IMR-90 (cell line): ENCODE results near the gene OSER1. TPM values are rescaled to one million over a fixed set of nuclear protein-coding genes. Genes with fewer than 3 reads are reported as not detected.

ENCODE experiments used
- ATAC-seq: fragments of 200-7000 bp; cut with Tn5 transposase; 2 replicates; pipeline ENCODE4 v1.9.1; 2020; ENCODE audit warnings: low read depth, mild to moderate bottlenecking, moderate library complexity
- BruUV-seq: library from RNA; stranded (reverse); fragments of 400-500 nt; replicated peaks from 2 replicates; lab custom pipeline; 2021; lab: Mats Ljungman, UMichigan
- CTCF ChIA-PET: fragments of 300-600 bp; formaldehyde crosslinking; extraction: SDS; loops from one replicate; lab custom pipeline; 2021; ENCODE audit warnings: antibody characterized with exemption; lab: Yijun Ruan, JAX
- POLR2A ChIA-PET: fragments of 300-600 bp; sonication (Branson Sonifier 250); formaldehyde crosslinking; loops from one replicate; lab custom pipeline; 2022; ENCODE audit warnings: antibody characterized with exemption; ENCODE audit not compliant: unreplicated experiment; lab: Charles Lee
- DNase-seq: peaks from one replicate; pipeline ENCODE4 v3.0.0; 2013
- H2AFZ ChIP-seq: replicated peaks from 2 replicates; pipeline ENCODE3; 2013; ENCODE audit warnings: low read length, mild to moderate bottlenecking; ENCODE audit not compliant: poor library complexity
- H2AK5ac ChIP-seq: 2 replicates; pipeline ENCODE4 v1.6.1; 2013; ENCODE audit warnings: low read depth, low read length, inconsistent platforms
- H2AK9ac ChIP-seq: replicated peaks from 2 replicates; pipeline ENCODE3; 2013; ENCODE audit warnings: mild to moderate bottlenecking, low read depth, low read length, moderate library complexity; ENCODE audit not compliant: poor library complexity
- H2BK120ac ChIP-seq: 2 replicates; pipeline ENCODE4 v1.6.1; 2013; ENCODE audit warnings: low read depth, low read length, inconsistent platforms
- H2BK15ac ChIP-seq: 3 replicates; pipeline ENCODE4 v1.6.1; 2013; ENCODE audit warnings: low read depth, low read length, inconsistent platforms
- H2BK20ac ChIP-seq: 2 replicates; pipeline ENCODE4 v1.6.1; 2013; ENCODE audit warnings: low read depth, mild to moderate bottlenecking, inconsistent platforms, low read length, moderate library complexity
- H2BK5ac ChIP-seq: 2 replicates; pipeline ENCODE4 v1.6.1; 2013; ENCODE audit warnings: mild to moderate bottlenecking, low read depth, low read length, inconsistent platforms; ENCODE audit not compliant: poor library complexity, severe bottlenecking
- H3K14ac ChIP-seq: replicated peaks from 2 replicates; pipeline ENCODE4 v1.6.1; 2013; ENCODE audit warnings: low read depth, low read length, inconsistent platforms
- H3K18ac ChIP-seq: 2 replicates; pipeline ENCODE4 v1.6.1; 2013; ENCODE audit warnings: low read depth, low read length, control low read depth
- H3K23ac ChIP-seq: 2 replicates; pipeline ENCODE4 v1.6.1; 2013; ENCODE audit warnings: low read depth, low read length, inconsistent platforms
- H3K27ac ChIP-seq: 2 replicates; pipeline ENCODE4 v1.5.1; 2013; ENCODE audit warnings: mild to moderate bottlenecking, control low read depth, low read length; ENCODE audit not compliant: insufficient read depth
- H3K27me3 ChIP-seq: 2 replicates; pipeline ENCODE4 v1.6.1; 2013; ENCODE audit warnings: low read length; ENCODE audit not compliant: control insufficient read depth, insufficient read depth
- H3K36me3 ChIP-seq: 2 replicates; pipeline ENCODE4 v1.6.1; 2013; ENCODE audit warnings: low read length, mixed read lengths; ENCODE audit not compliant: control insufficient read depth, insufficient read depth
- H3K4ac ChIP-seq: 2 replicates; pipeline ENCODE4 v1.6.1; 2013; ENCODE audit warnings: low read depth, low read length, inconsistent platforms
- H3K4me1 ChIP-seq: 2 replicates; pipeline ENCODE4 v1.6.1; 2013; ENCODE audit warnings: low read length, mixed read lengths; ENCODE audit not compliant: control insufficient read depth, insufficient read depth
- H3K4me2 ChIP-seq: 2 replicates; pipeline ENCODE4 v1.6.1; 2013; ENCODE audit warnings: low read depth, mild to moderate bottlenecking, control low read depth, low read length, moderate library complexity
- H3K4me3 ChIP-seq: 2 replicates; pipeline ENCODE4 v1.5.1; 2013; ENCODE audit warnings: low read depth, mild to moderate bottlenecking, control low read depth, low read length, moderate library complexity; ENCODE audit not compliant: insufficient read depth
- H3K56ac ChIP-seq: 2 replicates; pipeline ENCODE4 v1.6.1; 2013; ENCODE audit warnings: low read length, inconsistent platforms; ENCODE audit not compliant: insufficient read depth; ENCODE audit errors: extremely low read depth
- H3K79me1 ChIP-seq, 2 experiments: 2 replicates each; pipeline ENCODE4 v1.6.1; 2013; ENCODE audit warnings: low read length in 2 of 2, inconsistent platforms in 1 of 2, low read depth in 1 of 2
- H3K9ac ChIP-seq: 2 replicates; pipeline ENCODE4 v1.6.1; 2013; ENCODE audit warnings: low read depth, low read length, control low read depth
- H3K9me1 ChIP-seq: 2 replicates; pipeline ENCODE4 v1.6.1; 2013; ENCODE audit warnings: low read length, inconsistent platforms; ENCODE audit not compliant: insufficient read depth
- H3K9me3 ChIP-seq: 2 replicates; pipeline ENCODE4 v1.6.1; 2013; ENCODE audit warnings: low read length; ENCODE audit not compliant: control insufficient read depth, insufficient read depth
- H4K20me1 ChIP-seq: 2 replicates; pipeline ENCODE4 v1.6.1; 2013; ENCODE audit warnings: low read length, inconsistent platforms; ENCODE audit not compliant: insufficient read depth
- H4K5ac ChIP-seq: 2 replicates; pipeline ENCODE4 v1.6.1; 2013; ENCODE audit warnings: mild to moderate bottlenecking, low read depth, low read length, control low read depth
- H4K8ac ChIP-seq, 2 experiments: 2 replicates each; pipeline ENCODE4 v1.6.1; 2013; ENCODE audit warnings: low read depth in 2 of 2, low read length in 2 of 2, control low read depth in 1 of 2, inconsistent platforms in 1 of 2
- H4K91ac ChIP-seq: 2 replicates; pipeline ENCODE4 v1.6.1; 2013; ENCODE audit warnings: low read depth, low read length, inconsistent platforms; ENCODE audit not compliant: insufficient read depth
- FOS ChIP-seq: fragments of 150-350 bp; IDR thresholded peaks from 2 replicates; pipeline ENCODE4 v1.6.1; 2016; ENCODE audit warnings: low read depth, low read length
- WGBS, 2 experiments: methylation state at CpG; one replicate each; pipeline versions ENCODE4 v1.1.5 to v1.1.7; 2013; ENCODE audit warnings: missing lambda C conversion rate in 2 of 2; ENCODE audit not compliant: insufficient read length in 1 of 2; ENCODE audit errors: extremely low coverage in 2 of 2; 5-methylcytosine and 5-hydroxymethylcytosine counted together
- dilution Hi-C: fragments of 300-500 bp; cut with HindIII; formaldehyde crosslinking; loops from one replicate; pipeline ENCODE4 v1.14.3; 2018; ENCODE audit warnings: low sequenced_read_pairs; ENCODE audit not compliant: unreplicated experiment
- in situ Hi-C: fragments of 300-500 bp; cut with MboI; formaldehyde crosslinking; loops from 3 replicates; pipeline ENCODE4 v1.14.3; 2019; ENCODE audit warnings: low sequenced_read_pairs, inconsistent platforms, mixed read lengths
- intact Hi-C: fragments of 100-400 bp; cut with micrococcal nuclease; formaldehyde crosslinking; loops from 2 replicates; pipeline ENCODE4 v1.10.0; 2022
- polyA plus RNA-seq, 3 experiments: library from polyadenylated mRNA; depleted of rRNA; stranded (reverse); fragments of >200 nt; gene quantifications; 2 replicates each; pipeline ENCODE4 v1.2.3, GENCODE V29; 2012; ENCODE audit warnings: low replicate concordance in 1 of 3
- total RNA-seq: library from RNA; depleted of rRNA; stranded (reverse); fragments of >200 nt; gene quantifications from 2 replicates; pipeline ENCODE4 v1.2.3, GENCODE V29; 2012

Gene OSER1
- total and polyA plus RNA-seq, 2 of the 4 experiments (the other 2 are of a cell fraction) = 32.6 to 70.6 TPM

GRCh38 chr20:44157061-44157460, 53.5 kb downstream of the OSER1 start:
- ChIA-PET CTCF (interaction anchor here (0.6 kb wide), 1 partner anchor 855 kb away, joined by 3 read pairs; no protein-coding TSS in a partner anchor), POLR2A (no interaction called here)
- H3K79me1 ChIP-seq = no peaks in the 10 kb centered on the region
- no peak overlapping the region for H3K23ac ChIP-seq
- H3K56ac ChIP-seq = no peak overlapping the region
- DNase-seq = no peak
- no CpG with 5 or more reads among the region's 5 CpGs for WGBS, 2 experiments
- dilution Hi-C loops = no loop called here
- no peak overlapping the region for H4K8ac ChIP-seq
- H2AK5ac ChIP-seq = no peak overlapping the region
- H3K4me1 ChIP-seq = peaks cover 2% of the 10 kb centered on the region
- peaks cover 2% of the 10 kb centered on the region; the same call in 1 of the 2 replicates for H3K27me3 ChIP-seq
- no peak overlapping the region for H2BK120ac ChIP-seq
- no peaks in the 10 kb centered on the region for H3K36me3 ChIP-seq
- H3K9ac ChIP-seq = no peak overlapping the region
- no peaks in the 10 kb centered on the region for H4K20me1 ChIP-seq
- H2BK20ac ChIP-seq = no peak overlapping the region
- ATAC-seq = no peak
- in situ Hi-C loops = no loop called here
- no peak overlapping the region for H2BK15ac ChIP-seq
- H2AFZ ChIP-seq = no peak overlapping the region
- no peak overlapping the region for H3K4me2 ChIP-seq
- no peak overlapping the region for H3K4ac ChIP-seq
- no peak overlapping the region for H2BK5ac ChIP-seq
- H4K5ac ChIP-seq = no peak overlapping the region
- no peaks in the 10 kb centered on the region for H3K9me3 ChIP-seq
- BruUV-seq = no TSS peak
- no peak for TF ChIP-seq FOS
- no peak overlapping the region for H3K27ac ChIP-seq
- no peak overlapping the region for H2AK9ac ChIP-seq
- no peak overlapping the region for H3K14ac ChIP-seq
- intact Hi-C loops = no loop called here
- H3K4me3 ChIP-seq = no peak overlapping the region
- H3K9me1 ChIP-seq = 0 out of 2 replicates have a peak, but pooled peaks cover 3% of the 10 kb centered on the region
- no peak overlapping the region for H4K91ac ChIP-seq
- H3K18ac ChIP-seq = no peak overlapping the region
